Limb (tissue), 2 donors: ENCODE results near the gene KRTAP10-1.

Experiments used
- DNase-seq, 2 donors: peaks; one replicate each; pipeline ENCODE4 v3.0.0-alpha.2; 2016; ENCODE audit errors: extremely low spot score in 2 of 2

Gene KRTAP10-1

DNA sequence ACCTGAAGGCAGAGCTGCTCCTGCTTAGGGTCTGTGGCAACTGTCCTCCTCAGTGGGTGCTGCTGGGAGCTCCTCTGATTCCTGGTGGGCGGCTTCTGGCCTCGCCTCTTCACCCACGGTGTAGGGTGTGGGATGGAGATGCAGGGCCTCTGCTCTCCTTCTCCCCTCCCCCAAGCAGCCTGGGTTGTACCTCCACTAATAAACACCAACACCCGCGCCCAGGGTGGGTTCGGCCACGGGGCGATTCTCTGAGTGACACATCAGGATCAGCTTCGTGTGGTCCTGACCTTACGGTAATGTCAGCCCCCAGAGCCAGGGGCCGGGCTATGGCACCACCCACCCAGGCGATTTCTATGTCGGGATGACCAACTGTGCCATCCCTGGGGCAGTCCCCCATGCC lies 23.7 kb downstream of the KRTAP10-1 start:
- no peak for DNase-seq

DNA sequence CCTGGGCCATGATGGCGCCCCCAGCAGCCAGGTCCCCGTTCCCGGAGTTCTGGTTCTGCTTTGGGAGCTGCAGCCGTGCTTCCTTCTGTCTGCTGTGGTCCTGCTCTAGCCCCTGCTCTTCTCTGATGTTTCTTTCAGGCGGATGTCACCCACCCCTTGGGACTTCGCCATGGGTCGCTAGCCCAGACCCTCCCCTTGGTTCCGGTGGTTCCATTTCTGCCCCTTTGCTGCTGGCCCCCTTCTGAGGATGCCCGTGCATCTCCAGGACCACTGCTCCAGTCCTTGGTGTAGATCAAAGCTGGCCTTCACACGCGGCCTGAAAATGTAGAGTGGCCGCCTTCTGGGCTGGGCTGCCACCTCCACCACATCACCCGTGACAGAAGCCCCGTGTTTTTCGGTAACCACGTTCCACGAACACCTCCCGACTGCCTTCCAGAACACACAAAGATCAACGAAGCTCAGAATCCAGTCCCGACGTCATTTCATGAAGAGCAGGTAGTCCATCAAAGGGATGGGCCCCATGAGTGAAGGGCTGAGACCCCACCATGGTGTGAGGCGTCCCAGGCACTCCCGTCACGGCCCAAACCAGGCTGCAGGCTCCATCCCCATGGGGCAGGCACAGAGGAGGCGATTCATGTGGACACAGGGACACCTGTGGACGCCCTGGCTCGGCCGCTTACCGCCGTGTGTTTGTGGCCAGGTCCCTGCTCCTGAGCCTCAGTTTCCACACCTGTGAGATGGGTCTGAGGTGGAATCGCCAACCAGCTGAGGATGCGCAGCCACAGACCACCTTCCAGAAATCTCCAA lies 24.4 kb downstream of the KRTAP10-1 start:
- no peak for DNase-seq

DNA sequence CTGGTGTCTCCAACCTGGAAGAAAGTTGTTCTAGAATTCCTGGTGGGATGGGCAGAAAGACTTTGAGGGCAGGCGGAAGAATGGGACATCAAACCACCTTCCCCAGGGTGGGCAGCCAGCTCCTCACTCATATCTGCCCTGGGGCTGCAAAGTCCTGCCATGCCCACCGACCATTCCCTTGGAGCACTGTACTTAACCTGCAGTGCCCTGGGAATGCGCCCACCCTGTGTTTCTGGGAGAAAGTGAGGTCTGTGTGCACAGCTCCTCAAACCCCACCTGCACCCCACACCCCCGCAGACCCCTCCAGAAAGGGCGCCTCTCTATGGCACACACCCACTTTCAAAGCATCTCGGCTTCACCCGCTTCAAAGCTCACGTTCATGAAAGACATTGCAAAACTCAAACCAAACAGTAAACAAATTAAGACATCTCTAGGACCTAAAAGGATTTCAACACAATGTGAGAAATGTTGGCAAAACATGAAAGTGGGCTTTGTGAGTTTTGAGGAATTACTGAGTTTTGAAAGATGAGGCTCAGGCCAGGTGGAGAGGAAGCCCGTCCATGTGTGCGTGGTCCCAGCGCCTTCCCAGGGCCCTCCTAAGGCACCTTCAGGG lies 25.1 kb downstream of the KRTAP10-1 start:
- DNase-seq, result no peak

DNA sequence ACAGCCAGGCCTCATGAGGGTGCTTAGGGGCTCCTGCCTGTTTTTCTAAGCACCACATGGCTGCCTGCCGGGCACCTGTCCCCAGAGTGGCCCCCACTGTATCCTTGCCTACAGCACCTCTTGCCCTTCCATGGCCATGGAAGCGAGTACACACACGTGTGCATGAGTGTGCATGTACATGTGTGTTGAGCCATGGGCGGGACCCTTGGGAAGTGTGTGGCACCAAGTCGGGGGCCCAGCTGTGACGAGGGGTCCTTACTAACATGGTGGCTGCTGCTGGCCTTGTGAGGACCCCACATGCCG lies 25.8 kb downstream of the KRTAP10-1 start:
- no peak for DNase-seq

DNA sequence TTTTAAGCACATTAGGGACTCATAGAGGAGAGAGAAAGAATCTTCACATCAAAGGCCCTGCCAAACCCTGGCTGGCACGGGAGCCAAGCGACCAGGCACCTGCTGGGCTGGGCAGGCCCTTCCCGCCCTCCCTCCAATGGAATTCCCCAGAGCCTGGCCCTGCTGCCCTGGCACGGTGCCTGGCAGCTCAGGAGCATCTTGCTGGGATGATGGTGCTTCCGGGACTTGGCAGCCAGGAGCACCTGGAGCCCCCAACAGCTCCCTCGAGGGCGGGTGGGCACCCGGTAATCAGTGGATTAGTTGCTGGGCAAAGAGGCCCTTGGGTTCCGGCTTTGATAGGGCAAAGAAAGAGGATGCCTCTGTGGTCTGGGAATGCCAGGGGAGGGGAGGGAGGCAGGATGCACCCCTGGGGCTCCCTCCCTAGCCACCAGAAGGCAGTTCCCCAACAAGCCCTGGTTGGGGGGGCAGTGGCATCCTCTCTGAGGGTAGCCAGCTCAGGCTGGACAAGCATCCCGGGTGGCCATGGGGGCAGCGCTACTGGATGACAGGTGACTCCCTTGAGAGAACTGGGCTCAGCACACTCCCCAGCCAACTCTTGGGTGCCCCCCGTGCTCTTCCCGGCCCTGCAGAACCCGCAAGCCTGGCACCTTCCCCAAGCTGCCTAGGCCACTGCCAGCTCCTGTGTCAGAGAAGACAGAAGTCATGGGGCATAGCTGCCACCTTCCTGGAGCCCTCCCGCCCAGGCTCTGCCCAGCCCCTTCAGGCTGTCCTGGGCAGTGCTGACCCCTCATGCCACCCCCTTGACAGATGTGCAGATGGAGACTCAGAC lies 26.4 kb downstream of the KRTAP10-1 start:
- DNase-seq, result no peak

DNA sequence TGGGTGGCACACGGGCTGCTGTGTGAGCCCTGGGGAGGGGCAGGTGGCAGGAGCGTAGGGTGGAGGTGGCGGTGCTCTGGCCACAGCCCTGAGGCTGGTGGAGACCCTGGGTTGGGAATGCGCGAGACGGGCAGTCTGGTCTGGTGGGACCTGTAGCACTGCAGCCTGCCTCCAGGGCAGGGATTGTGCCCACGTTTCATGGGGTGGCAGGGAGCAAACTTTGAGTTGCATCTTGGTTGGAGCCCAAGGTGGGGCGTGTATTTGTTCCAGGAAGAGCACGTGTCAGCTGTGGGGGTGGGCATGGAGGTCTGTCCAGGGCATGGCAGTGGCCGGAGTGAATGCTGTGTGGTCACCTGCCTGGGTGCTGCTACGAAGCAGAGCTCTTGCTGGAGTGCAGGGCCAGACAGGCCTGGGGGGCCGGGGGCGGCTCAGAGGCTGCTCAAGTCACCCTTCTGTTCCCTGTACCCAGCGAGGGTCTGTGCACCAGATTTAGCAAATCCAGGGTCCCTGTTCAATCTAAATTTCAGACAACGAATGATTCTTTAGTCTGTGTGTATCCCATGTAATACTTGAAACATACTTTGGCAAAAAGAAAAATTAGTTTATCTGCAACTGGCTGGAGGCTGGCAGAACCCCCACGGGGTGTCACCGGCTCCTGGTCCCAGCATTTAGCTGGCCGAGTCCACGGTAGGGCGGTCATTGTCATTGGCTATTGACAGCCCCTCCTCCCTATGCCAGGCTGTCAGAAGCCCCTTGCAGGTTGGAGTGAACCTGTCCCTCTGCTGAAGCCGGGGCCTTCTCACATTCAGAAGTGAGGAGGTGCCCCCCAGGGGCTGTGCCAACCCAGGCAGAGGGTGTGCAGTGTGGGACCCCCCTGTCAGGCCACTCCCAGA lies 27.3 kb downstream of the KRTAP10-1 start:
- no peak for DNase-seq

DNA sequence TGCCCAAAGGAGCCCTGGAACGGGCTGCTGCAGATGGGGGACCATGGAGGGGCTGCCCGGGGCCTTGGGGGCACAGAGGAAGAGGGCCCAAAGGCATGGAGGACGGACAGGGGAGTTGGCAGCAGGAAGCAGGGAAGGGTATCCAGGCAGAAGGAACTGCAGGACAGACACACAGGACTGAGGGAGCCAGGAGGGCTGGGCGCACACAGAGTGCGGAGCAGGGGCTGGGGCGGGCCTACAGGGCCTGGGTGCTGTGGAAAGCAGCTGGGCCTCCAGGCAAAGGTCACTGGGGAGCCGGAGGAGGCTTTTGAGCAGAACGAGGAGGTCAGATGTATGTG lies 28.1 kb downstream of the KRTAP10-1 start:
- DNase-seq, result no peak

DNA sequence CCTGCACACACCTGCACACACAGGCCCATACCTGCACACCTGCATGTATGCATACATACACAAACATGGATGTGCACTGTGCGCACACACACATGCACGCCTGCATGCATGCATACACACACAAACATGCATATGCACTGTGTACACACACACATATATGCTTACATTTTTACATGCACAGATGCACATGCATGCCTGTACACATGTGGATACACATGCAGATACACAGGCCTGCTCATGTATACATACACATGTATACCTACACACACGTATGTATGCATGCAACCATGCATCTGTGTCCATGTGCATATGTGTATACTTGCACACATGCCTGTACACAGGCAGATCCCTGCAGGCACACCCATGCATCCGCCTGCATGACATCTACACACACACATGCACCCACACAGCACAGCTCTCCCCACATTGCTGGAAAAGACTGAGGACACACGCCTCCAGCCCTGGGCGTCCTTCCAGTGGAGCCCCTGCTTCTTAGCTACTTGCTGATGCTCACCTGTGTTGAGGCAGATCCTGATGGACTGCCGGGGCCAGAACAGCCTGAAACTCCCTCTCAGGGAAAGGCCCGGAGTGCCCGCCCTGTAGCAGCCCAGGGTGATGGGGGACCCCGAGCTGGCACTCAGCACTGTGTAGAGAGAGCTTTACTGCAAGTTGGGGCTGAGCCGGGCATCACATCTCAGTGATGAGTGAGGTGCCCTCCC lies 28.6 kb downstream of the KRTAP10-1 start:
- DNase-seq, result no peak

DNA sequence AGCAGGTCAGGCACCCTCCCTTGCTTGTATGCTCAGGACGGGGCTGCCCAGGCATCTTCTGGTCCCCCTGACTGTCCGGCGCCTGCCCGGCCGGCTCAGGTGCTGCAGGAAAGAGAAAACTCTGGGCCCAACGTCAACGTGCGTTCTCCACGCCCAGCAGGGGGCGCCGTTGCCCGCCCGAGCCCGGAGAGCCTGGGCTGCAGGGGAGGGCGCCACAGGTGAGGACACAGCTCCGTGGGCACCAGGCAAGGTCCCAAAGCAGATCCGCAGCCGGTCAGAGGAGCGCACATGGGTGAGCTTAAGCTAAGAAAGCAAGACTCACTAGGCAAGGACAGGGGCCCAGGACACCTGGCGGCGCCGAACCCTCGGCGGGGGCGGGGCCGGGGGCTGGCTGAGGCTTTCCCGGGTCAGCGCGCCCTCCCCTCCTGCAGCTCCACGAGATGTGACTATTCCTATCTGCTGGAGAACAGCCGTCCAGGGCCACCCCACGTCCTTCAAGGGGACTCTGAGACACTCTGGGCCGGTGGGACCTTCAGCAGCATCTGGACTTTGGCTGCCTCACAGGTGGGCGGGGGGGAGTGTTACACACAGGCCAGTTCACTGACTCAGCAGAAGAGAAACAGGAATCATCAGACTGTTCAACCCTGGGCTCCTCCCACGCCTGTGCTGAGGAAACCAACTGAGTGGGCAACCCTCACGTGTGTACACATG lies 29.3 kb downstream of the KRTAP10-1 start:
- peak; percentile 12 to 74 for DNase-seq

DNA sequence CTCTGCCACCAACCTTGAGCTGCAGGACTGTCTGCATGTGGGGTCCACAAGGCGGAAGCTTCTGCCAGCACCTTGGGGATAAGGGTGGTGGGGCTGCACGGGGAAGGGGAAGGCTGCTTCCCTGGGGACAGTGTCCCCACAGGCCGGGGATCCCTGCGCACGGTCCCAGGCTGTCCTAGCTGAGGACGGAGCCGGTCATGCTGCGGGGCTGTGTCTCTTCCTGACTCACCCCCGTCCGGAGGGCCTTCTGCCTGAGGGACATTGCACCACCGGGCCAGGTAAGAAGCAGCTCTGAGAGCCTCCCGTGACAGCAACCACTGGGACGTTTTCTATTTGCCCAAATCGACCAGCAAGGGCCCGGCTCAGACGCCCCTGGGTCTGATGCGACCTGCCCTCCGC lies 29.9 kb downstream of the KRTAP10-1 start:
- no peak for DNase-seq

DNA sequence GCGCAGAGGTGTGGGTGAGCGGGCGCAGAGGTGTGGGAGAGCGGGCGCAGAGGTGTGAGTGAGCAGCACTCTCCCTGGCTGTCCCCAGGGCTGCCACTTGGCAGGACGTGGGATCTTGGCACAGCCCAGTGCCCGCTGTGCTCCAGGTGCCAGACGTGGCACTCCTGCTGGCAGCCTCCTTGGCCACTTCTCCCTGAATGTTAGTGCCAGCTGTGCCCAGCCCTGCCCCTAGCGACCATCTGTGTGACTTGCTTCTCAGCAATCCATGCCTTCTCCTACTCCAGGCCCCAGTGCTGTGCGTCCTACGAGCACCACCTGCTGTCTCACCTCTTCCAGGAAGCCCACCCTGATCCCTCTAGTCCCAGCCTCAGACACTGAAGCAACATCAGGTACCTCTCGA lies 30.5 kb downstream of the KRTAP10-1 start:
- no peak for DNase-seq

DNA sequence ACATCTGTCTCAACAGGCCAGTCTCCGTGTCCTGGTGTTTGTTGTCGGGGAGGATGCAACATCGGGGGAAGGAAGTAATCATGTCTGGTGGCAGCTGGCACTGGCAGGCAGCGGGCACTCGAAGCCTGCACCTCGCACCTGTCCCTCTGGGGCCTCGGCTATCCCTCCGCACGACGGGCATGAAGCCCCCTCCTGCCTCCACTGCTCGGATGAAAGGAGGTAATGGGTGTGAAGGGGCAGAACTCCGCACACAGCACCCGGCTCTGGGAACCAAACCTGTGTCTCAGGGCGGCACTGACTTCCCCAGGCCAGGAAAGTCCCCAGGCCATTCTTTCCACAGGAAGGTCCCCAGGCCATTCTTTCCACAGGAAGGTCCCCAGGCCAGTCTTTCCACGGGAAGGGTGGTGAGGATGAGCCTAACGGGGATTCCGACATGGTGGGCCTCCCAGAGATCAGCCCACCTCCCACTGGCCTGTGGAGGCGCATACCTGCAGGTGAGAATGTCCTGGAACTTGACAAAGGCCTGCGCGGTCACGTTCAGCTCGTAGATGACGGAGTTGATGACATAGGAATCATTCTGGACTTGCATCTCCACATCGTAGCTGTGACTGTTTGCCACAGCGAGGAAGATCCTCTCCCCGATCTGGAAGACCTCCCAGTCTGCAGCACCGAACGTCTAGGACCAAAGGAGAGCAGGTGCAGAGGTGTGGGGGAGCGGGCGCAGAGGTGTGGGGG lies 31.1 kb downstream of the KRTAP10-1 start:
- no peak for DNase-seq

DNA sequence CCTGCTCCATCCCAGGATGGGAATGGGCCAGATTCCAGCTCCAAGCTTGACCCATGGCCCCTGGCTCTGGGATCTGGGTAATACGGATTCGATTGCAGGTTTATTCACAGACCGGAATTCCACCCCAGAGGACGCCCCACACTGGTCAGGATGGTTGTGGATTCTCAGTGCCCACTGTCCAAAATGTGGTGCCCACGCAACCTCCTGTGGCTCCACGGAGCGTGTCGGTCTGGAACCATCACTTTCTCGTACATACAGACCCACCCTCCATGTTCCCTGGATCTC lies 31.6 kb downstream of the KRTAP10-1 start:
- DNase-seq, result no peak

DNA sequence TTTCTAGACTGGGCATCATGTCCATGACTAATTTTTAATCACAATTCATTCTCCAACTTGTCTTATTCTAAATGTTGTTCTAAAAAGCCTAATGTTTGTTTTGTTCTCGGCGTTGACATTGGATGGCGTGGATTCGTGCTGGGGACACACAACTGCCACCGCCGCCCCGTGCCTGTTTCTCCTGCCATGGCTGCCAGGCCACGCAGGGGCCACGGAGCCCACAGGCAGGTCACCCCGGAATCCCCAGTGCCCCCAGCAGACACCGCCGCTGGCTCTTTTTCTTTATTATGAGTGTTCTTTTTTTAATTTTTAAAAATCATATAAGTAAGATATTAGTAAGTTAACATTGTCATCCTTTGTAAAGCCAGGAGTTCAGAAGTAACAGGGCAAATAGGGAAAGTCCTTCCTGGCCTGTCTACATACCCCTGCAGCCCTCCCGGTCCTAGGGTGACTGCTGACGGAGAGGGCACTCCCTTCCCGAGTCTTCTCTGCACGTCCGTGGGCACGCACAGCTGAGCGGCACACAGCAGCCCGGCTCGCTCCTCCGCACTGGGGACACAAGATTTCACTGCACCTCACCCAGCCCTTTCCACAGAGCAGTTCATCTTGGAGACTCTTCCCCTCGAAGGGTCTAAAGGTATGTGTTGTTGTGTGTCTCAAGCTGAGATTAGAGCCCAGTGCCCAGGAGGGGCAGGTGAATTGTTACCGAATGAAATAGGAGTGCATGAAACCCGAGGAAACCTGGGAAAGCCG lies 32.1 kb downstream of the KRTAP10-1 start:
- no peak for DNase-seq

DNA sequence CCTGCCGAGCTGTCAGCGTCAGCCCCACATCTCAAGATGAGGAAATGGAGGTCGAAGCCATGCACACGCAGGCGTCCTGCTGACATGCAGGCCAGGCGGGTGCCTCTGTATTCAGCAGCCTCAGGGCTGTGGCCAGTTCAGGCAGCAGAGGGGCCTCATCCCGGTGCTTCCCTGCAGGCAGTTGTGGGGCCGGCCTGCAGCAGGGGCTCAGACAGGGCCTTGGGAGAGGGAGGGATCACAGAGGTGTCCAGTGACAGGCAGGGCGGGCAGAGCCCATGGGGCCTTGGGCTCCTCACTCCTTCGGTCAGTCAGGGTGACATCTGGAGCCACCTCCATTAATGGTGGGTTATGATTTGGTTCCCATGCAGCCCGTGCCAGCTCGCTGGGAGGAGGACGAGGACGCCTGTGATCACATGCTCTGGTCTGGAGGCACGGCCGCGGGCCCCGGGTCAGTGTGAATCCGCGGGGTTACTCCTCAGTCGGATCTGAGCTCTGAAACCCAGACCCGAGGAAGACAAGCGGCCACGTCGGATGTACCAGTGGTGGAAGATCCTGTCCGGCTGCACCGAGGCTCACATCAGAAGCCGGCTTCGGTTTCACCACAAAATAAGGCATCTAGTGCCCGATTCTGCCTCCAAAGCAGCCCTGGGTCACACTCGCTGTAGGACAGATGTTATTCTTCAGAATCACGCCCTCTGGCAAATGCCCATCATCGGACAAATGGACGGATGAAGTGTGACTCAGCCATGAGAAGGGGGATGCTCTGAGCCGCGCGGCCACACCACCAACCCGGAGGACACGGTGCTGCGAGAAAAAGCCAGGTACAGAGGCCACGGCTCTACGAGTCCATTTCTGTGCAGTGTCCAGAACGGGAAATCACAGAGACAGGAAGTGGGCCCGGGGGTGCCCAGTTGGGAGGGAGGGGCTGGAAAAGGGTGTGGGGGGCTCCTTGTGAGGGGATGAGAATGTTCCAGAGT lies 33.4 kb downstream of the KRTAP10-1 start:
- DNase-seq, result no peak

DNA sequence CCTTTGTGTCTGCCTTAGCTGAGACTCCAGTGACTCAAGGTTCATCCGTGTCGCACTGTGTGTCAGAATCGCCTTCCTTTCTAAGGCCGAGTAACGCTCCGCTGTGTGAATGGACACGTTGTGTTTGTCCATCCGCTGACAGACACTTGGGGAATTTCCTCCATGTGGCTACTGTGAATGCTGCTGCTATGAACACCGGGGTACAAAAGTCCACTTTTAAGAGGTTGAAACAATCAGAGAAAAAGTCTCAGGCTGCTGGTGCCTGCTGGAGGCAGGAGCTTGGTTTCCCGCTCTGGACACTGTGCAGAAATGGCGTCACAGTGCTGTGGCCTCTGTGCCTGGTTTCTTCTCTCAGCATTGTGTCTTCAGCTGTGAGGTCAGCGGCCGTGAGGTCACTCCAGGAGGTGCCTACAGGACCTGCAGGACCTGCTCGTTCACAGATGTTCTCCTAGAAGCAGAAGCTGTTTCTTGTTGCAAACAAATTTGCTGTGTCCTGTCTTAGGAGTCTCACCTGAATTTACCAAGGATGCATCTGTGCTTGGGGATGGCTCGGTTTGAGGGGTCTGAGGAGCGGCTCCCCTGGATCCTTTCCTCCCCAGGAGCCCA lies 34.2 kb downstream of the KRTAP10-1 start:
- DNase-seq, result no peak

DNA sequence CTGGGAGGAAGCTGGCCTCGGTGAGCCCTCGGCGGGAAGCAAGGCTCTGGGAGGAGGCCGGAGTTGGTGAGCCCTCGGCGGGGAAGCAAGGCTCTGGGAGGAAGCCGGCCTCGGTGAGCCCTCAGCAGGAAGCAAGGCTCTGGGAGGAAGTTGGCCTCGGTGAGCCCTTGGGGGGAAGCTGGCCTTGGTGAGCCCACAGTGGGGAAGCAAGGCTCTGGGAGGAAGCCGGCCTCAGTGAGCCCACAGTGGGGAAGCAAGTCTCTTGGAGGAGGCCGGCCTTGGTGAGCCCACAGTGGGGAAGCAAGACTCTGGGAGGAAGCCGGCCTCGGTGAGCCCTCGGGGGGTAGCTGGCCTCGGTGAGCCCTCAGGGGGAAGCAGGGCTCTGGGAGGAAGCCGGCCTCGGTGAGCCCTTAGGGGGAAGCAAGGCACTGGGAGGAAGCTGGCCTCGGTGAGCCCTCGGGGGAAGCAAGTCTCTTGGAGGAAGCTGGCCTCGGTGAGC lies 36.0 kb downstream of the KRTAP10-1 start:
- no peak for DNase-seq
